SKM-1 treated with dmso at 0.1 percent for 144 hours (cell line): Measurements from ENCODE around the gene UBE4B.
"Not testable (repeated sequence)": the region's sequence is repeated elsewhere in the genome, so short reads cannot be mapped to it uniquely, and the experiment has no call there.

Experiments
- DNase-seq: peaks from one replicate; lab custom pipeline; 2025; ENCODE audit not compliant: unreplicated experiment; lab: John Stamatoyannopoulos, UW

The UBE4B gene

GRCh38 chr1:10032590-10033358, at the start of gene UBE4B:
Gene UBE4B, plus strand, starts transcription at chr1:10032958. Its CDS starts 713 bp downstream, at chr1:10033671.
- DNase-seq: peak; percentile 96

DNA sequence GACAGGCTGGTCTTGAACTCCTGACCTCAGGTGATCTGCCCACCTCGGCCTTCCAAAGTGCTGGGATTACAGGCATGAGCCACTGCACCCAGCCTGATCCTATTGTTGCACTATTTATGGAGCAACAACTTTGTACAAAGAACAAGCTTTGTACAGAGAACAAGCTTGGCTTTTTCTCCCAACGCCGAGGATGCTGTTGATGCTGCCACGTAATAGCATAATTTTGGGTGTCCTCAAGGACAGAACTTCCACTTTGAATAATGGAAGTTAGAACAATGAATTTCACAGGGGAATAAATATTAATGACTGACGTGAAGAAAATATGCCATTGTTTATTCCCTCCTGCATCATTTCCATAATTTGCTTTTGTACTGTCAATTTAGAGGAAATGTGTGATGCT, 48.5 kb upstream of the UBE4B start:
- DNase-seq: no peak

DNA sequence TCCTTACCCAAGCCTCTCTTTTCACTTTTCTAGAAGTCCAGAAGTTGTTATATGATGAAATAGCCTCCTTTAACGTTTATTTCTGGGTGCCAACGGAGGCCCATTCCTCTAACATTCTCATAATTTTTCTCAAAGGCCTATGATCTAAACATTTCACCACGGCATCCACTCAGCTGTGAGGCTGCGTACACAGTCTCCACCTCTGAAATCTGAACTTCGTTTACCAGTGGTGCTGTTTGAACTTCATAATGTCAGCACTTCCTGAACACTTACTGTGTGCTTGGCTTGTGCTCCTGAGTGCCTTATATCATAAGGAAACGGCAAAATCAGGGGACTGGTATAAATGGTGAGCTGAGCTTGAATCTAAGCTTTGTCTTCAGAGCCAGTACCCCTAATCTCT, 47.8 kb upstream of the UBE4B start:
- DNase-seq: no peak

GRCh38 chr1:9989773-9990172, 43.0 kb upstream of the UBE4B start:
- no peak for DNase-seq

- DNase-seq: peak; percentile 35
Observed at GRCh38 chr1:9990944-9991343, 41.8 kb upstream of the UBE4B start.

GRCh38 chr1:9992910-9993309, 39.8 kb upstream of the UBE4B start:
- DNase-seq: no peak

- no peak for DNase-seq
Observed at GRCh38 chr1:9993561-9994075, 39.1 kb upstream of the UBE4B start.

DNA sequence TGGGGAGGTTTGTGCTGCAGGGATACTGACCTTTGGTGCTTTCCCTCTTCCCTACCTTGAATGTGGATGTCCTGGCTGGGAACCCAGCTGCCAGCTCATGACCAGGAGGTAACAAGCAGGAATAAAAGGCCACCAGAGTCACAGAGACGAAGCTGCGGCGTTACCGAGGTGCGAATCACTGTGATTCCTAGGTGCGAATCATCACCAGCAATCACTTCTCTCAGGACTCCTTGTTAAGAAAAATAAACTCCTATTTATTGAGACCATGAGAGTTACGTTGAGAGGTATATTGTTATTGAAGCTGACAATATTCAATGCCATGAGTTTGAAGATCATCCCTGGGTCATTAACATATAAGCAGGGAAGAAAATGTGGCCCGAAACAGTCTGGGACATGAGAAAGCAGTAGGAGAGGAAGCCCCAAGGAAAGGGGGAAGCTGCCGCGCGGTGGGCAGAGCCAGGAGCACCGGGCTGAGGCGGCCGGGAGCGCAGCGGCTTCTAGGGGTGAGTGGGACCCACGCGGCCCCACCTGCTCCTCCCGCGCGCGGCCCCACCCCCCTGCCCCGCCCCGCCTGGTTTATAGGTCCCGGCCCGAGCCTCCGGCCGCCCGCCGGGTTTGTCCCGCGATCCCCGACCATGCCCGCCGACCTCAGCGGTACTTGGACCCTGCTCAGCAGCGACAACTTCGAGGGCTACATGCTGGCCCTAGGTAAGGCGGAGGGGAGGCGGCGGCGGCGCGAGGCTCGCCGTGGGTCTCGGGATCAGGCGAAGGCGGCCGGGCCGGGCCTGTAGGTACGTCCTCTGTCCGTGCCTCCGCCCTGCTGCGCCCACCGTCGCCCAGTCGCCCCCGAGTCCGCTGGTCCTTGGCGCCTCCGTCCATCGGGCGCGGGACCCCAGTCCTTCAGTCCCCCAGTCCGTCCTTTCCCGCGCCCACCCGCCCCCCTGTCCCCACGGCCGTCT, 35.9 kb upstream of the UBE4B start, which contains the start of gene RBP7:
Gene RBP7, plus strand, starts transcription at position 605 of the 959 bp plus-strand sequence. Its CDS starts 31 bp downstream, at position 636.
- DNase-seq: peak; percentile 36

- no peak for DNase-seq
Observed at GRCh38 chr1:10001016-10001665, 31.6 kb upstream of the UBE4B start.

- not testable (repeated sequence) for DNase-seq
Observed at GRCh38 chr1:10005248-10005647, 27.5 kb upstream of the UBE4B start.

GRCh38 chr1:10007169-10007568, 25.6 kb upstream of the UBE4B start:
- DNase-seq: no peak

GRCh38 chr1:10014016-10014415, 18.7 kb upstream of the UBE4B start:
- DNase-seq: no peak

GRCh38 chr1:10019561-10019960, 13.2 kb upstream of the UBE4B start:
- DNase-seq: no peak

- no peak for DNase-seq
Observed at GRCh38 chr1:10020086-10020485, 12.7 kb upstream of the UBE4B start.

DNA sequence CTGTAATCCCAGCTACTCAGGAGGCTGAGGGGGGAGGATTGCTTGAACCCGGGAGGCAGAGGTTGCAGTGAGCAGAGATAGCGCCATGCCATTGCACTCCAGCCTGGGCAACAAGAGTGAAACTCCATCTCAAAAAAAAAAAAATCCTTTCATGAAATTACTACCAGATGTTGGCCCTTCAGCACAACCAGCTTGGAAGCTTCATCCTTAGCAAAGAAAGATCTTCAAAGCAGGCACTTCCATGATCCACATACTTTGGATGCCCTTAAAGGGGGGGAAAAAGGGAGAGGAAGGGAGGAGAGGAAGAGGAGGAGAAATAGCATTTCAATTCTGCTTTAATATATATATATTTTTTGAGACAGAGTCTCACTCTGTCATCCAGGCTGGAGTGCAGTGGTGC, 12.1 kb upstream of the UBE4B start:
- DNase-seq: not testable (repeated sequence)

DNA sequence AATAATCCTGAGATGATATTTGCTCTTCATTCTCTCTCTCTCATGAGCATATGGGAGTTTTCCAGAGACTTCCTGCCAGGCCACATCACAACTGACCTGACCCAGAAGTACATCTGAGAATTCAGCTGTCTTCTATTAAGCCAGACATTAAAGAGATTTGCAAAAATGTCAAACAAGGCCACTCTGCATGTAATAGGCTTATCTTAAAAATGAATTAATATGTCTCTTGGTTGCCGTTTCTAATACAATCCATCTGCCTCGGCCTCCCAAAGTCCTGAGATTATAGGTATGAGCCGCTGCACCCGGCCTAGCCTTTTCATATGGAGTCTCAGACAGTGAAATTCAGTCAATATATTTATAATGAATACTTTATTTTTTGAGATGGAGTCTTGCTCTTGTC, 10.8 kb upstream of the UBE4B start:
- not testable (repeated sequence) for DNase-seq

GRCh38 chr1:10022656-10023055, 10.1 kb upstream of the UBE4B start:
- DNase-seq: no peak

GRCh38 chr1:10025354-10025753, 7.4 kb upstream of the UBE4B start:
- DNase-seq: no peak

GRCh38 chr1:10027027-10027426, 5.7 kb upstream of the UBE4B start:
- no peak for DNase-seq

DNA sequence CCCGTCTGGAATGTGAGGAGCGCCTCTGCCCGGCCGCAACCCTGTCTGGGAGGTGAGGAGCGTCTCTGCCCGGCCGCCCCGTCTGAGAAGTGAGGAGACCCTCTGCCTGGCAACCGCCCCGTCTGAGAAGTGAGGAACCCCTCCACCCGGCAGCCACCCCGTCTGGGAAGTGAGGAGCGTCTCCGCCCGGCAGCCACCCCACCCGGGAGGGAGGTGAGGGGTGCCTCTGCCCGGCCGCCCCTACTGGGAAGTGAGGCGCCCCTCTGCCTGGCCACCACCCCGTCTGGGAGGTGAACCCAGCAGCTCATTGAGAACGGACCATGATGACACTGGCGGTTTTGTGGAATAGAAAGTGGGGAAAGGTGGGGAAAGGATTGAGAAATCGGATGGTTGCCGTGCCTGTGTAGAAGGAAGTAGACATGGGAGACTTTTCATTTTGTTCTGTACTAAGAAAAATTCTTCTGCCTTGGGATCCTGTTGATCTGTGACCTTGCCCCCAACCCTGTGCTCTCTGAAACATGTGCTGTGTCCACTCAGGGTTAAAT, 3.7 kb upstream of the UBE4B start:
- peak; percentile 68 for DNase-seq

- DNase-seq: no peak
Observed at GRCh38 chr1:10031461-10031860, 1.3 kb upstream of the UBE4B start.
